VCaP (cell line): ENCODE measurements around the gene NEURL4.
"Not testable (repeated sequence)": the region's sequence is repeated elsewhere in the genome, so short reads cannot be mapped to it uniquely, and the experiment has no call there.

ENCODE experiments used
- H3K27ac ChIP-seq: fragments of 450-650 bp; 2 replicates; pipeline ENCODE4 v1.5.1; 2017
- TF ChIP-seq, protein P1 (sequence below): fragments of 450-650 bp; conservative IDR thresholded peaks from 2 replicates; pipeline ENCODE4 v1.5.1; 2017; ENCODE audit warnings: mild to moderate bottlenecking, moderate library complexity

NEURL4 gene

DNA sequence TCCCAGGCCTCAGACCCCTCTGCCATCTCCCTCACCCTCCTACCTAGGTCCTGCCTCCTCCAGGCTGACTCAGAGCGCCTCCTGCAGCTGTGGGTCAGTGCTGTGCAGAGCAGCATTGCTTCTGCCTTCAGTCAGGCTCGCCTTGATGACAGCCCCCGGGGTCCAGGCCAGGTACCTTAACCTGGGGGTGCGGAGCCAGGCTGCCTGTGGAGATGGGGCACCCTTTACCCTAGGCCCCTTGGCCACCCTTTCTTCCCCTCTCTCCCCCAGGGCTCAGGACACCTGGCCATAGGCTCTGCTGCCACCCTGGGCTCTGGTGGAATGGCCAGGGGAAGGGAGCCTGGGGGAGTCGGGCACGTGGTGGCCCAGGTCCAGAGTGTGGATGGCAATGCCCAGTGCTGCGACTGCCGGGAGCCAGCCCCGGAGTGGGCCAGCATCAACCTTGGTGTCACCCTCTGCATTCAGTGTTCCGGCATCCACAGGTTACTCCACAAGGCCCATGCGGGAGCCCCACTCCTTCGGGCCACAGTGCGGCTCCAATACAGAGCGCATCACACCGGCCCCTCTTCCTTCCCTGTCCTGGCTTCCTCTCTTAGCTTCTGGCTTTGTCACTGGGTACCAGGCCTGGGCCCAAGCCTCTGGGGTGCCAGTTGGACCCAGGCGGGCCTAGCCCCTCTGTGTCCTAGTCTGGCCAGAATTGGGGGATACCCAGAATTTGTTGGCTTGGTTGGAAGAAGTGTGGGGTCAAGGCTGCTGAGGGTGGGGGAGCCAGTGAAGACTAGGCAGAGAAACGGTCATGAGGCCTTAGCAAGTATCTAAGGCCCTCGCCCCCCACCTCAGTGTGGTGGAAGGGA lies 17.9 kb upstream of the NEURL4 start:
- H3K27ac ChIP-seq, result no peak overlapping the region
- TF ChIP-seq, protein P1, sequence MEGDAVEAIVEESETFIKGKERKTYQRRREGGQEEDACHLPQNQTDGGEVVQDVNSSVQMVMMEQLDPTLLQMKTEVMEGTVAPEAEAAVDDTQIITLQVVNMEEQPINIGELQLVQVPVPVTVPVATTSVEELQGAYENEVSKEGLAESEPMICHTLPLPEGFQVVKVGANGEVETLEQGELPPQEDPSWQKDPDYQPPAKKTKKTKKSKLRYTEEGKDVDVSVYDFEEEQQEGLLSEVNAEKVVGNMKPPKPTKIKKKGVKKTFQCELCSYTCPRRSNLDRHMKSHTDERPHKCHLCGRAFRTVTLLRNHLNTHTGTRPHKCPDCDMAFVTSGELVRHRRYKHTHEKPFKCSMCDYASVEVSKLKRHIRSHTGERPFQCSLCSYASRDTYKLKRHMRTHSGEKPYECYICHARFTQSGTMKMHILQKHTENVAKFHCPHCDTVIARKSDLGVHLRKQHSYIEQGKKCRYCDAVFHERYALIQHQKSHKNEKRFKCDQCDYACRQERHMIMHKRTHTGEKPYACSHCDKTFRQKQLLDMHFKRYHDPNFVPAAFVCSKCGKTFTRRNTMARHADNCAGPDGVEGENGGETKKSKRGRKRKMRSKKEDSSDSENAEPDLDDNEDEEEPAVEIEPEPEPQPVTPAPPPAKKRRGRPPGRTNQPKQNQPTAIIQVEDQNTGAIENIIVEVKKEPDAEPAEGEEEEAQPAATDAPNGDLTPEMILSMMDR, result no peak

DNA sequence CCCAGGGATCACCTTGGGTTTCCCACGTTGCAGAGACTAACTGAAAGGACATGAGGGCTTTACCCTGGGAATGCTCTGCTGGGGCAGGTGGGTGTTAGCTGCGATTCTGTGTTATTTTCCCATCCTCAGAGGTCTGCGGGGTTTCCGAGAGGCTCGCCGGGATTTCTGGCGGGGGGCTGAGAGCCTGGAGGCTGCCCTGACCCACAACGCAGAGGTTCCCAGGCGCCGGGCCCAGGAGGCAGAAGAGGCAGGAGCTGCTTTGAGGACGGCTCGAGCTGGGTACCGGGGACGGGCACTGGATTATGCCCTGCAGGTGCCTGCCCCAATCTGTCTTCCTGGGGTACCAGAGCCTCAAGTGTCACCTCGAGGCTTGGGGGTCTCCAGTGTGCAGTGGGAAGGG lies 14.1 kb upstream of the NEURL4 start:
- H3K27ac ChIP-seq, result no peak overlapping the region
- TF ChIP-seq, protein P1, result no peak

DNA sequence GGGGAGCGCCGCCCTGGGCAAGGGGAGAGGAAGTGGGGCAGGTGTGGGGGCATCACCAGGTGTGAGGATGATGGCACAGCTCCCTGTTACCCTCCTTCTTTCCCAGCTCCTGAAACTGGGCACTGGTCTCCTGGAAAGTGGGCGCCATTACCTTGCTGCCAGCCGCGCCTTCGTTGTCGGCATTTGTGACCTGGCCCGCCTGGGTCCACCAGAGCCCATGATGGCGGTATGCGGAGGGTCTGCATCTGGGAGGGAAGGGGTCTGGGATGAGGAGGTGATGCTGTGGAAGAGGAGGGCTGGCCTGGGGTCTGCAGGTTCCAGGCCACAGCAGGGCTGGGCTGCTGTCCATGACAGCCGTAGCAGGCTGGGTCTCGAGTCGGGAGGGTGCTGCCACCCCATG lies 12.7 kb upstream of the NEURL4 start:
- TF ChIP-seq, protein P1, result no peak
- no peak overlapping the region for H3K27ac ChIP-seq

DNA sequence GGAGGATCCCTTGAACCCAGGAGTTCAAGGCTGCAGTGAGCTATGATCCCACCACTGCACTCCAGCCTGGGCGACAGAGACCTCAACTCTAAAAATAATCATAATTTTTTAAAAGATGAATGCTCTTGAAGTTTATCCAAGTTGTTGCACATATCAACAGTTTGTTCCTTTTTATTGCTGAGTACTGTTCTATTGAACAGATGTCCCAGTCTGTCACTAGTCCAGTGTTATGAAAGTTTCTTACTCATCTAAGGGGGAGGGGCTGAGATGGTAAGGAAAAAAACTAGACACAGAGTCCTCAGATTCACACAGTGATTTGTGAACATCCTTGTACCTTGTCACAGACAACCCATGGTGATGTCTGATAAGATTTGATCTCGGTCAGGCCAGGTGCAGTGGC lies 11.0 kb upstream of the NEURL4 start:
- no peak overlapping the region for H3K27ac ChIP-seq
- TF ChIP-seq, protein P1, result no peak

DNA sequence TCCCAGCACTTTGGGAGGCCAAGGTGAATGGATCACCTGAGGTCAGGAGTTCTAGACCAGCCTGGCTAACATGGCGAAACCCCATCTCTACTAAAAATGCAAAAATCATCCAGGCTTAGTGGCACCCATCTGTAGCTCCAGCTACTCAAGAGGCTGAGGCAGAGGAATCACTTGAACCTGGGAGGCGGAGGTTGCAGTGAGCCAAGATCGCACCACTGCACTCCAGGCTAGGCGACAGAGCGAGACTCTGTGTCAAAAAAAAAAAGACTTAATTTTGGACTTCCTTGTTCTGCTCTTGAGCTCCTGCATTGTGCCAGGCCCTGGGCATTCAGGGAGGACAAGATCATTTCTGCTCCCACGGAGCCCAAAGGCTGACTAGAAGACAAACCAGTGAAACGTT lies 8.5 kb upstream of the NEURL4 start:
- not testable (repeated sequence) for H3K27ac ChIP-seq

DNA sequence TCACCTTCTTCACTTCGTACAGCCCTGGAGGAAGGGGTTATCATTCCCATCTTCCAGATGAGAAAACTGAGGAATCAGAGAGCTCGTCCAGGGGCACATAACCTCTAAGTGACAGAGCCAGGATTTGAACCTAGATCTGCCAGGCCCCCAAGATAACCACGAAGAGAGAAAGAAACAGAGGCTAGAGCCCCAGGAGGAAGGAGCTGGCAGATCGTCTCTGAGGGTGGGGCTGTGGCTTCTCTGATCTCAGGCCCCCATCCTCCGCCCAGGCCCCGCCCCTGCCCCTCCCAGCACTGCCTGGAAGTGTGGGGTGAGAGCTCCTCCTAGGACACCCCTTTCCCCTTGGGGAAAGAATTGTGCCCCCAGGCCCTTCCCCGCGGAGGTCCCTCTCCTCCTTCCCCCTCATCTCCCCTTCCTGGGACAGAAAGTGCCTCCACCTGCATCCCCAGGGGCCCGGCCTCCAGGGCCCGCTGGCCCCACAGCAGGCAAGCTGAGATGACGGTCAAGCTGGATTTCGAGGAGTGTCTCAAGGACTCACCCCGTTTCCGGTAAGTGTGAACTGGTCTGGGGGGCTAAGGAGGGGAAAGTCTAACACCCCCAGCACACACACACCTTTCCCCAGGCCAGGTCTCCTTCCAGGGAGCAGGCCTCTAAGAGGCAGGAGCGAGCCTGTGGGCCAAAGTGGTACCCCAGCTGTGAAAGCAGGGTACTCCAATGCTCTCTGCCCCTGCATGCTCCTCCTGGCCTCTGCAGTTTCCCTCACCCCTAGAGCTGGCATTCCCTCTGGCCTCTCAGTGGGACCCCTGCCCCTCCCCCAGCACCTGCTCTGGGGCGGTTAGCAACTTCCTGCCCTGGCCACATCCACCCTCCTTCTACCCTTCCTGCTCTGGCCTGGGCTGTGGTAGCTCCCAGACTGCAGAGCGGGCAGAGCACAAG lies 7.4 kb upstream of the NEURL4 start, which contains the start of gene ACAP1:
TSS of gene ACAP1 (plus strand) at position 290 of the 936 bp plus-strand sequence. CDS start at position 496, 206 bp downstream.
- TF ChIP-seq, protein P1, result no peak
- no peak within 1 kb of the TSS for H3K27ac ChIP-seq

DNA sequence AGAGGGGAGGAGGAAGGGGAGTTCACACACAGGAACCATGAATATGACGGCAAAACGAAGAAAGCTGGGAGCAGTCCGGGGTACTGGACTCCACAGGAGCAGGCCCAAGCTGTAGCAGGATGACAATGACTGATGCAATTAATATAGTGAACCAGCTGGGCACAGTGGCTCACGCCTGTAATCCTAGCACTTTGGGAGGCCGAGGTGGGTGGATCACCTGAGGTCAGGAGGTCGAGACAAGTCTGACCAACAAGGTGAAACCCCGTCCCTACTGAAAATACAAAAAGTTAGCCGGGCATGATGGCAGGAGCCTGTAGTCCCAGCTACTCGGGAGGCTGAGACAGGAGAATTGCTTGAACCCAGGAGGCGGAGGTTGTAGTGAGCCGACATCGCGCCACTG lies 6.6 kb upstream of the NEURL4 start:
- not testable (repeated sequence) for H3K27ac ChIP-seq

DNA sequence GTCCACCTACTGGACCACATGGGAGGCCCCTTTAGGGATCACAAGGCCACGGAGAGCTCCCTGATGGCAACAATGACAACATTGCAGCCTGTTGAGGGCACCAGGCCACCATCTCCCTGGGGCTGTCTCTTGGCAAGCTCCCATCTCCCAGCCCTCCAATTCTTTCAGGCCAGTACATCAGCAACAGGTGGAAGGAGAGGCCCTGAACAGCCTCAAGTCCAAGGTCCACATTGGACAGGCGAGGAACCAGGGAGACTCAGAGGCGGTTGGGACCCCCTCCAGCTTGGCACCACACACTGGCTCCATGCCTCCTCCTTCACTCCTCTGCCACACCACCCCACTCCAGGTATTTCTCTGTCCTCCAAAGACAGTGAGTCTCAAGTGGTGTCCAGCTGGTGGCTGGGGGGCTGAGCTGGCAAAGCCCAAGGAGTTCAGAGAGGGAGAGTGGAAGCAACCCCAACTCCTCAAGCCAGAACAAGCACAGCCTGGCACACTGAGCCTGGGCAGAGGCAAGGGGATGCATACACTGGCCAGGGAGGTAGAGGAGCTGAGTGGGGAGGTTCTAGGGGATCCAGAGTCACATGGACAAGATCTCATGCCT lies 5.9 kb upstream of the NEURL4 start:
- no peak overlapping the region for H3K27ac ChIP-seq
- TF ChIP-seq, protein P1, result no peak

DNA sequence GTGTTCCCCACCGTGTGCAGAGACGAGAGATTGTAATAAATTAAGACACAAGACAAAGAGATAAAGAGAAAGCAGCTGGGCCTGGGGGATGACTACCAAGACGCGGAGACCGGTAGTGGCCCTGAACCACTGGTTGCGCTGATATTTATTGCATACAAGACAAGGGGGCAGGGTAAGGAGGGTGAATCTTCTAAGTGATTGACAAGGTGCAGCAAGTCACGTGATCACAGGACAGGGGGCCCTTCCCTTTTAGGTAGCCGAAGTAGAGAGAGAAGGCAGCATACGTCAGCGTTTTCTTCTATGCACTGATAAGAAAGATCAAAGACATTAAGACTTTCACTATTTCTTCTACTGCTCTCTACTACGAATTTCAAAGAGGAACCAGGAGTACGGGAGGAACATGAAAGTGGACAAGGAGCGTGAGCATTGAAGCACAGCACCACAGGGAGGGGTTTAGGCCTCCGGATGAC lies 3.5 kb upstream of the NEURL4 start:
- not testable (repeated sequence) for H3K27ac ChIP-seq
